HG03139 (cell line): ENCODE measurements around the gene HOXA13.

Experiments
- ATAC-seq: cut with Tn5 transposase; IDR thresholded peaks from one replicate; pipeline ENCODE4 v1.9.1; 2021; ENCODE audit not compliant: unreplicated experiment

Gene HOXA13

DNA sequence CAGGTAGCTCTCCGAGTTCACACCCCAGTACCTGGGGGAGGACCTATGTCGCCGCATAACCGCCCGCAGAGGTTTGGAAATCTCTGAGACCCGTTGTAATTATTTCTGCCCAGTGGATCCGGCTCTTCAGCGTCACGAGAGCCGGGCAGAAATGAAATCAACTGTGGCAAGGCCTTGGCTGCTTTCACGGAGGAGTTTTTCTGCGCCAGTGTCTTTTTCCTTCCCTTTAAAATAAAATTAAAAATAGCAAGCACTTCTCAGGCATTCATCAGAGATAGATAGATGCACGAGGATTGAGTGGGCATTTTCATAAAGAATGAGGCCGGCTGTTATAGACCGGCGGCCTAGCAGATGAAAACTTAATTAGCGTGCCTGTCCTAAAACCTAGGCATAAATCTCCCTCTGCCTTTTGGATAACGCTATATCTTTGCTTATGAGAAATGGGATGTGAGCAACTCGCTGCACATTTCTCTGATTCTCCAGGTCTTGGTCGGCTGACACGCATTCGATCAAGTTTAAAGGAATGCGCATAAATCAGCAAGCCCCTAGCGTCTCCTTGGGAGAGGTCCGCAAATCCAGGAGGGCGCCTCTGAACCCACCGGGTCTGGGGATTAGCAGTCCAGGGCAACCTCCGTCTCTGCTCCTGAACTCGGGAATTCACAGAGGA, 6.4 kb downstream of the HOXA13 start:
- no peak for ATAC-seq

DNA sequence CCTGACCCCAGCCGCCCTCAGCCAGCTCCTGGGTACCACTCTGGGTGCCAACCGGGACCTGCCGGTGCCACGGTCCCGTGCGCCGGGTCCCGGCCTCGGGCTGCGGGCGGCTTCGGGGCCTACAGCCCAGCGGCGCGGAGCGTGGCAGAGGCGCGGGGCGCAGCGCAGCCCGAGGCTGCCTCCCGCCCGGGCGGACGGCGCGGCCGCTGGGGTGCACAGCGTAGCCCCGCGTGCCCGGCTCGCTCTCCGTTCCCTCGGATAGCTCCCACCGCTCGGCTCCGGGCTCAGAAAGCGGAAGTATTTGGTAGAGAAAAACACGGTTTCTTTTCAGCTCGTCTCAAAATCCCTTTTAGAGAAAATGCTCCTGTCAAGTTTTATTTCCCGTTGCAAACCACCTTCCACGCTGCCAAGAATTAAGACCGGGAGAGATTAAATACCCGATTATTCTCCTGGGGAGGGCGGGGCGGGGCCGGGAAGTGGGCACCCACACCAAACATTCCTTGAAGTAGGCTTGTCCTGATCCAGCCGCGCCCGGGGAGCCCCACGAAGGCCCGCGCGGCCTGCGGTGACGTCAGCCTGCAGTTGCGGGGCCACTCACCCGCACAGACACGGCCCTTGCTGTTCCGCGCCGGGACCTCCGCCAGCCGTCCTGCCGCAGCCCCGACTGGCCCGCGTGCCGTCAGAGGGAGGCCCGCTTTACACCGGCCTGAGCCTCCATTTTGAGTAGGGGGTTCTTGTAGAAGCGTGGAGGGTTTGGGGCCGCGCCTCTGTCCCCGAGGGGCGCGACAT, 7.2 kb downstream of the HOXA13 start:
- no peak for ATAC-seq

DNA sequence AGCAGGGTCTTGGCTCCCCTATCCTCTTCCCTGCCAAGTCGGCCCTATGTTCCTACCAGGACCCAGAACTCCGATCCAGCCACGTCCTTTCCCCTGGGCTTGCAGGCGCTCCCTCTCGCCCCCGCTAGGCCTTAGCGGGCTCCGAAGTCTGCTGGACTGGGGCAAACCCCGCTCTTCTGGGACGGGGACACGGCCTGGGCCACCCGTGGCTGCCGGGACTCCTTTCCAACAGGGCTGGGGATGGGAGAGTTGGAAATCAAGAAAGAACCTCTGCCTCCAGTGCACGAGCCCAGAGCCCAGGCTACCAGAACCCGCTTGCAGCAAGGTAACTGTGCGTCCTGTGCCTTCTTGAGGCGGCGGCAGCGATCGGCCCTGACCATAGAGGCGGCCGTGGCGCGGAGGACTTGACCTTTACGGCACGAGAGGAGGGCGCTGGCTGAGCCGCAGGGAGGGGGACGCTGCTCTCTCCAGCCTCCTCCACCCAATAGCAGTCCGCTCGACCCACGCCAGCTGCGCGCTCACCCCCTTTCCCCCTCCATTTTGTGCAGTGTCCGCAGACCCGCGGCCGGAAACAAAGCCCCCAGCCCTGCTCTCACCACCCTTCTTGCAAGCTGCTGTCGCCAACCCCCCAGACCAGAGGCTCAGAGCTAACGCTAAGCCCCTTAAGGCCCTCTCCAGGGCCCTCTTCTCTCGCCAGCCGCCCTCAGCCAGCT, 7.9 kb downstream of the HOXA13 start:
- ATAC-seq, result no peak

DNA sequence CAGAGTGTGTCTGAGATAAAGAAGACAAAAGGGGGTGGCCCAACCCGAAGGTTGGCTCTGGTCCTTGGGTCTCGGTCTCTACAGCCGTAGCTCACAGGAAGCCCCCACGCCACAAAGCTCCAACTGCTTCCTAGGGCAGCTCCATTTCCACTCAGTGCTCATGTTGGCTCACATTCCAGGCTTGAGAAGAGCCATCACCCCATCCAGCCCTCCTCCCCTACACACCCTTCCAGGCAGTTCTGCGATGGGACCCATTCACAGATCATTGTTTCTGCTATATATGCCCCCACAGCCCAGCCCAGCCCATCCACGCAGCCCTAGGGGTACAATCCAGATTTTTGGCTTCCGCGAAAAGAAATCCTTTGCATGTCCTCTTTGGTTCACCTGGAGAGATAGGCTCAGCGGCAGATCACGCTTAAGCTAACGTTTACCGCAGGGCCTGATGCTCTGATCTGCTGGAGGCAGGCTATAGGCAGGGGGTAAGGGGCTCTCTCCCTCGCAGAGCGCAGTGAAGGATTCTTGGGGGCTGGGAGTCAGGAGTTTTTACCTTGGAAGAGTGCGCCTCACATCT, 8.6 kb downstream of the HOXA13 start:
- no peak for ATAC-seq

DNA sequence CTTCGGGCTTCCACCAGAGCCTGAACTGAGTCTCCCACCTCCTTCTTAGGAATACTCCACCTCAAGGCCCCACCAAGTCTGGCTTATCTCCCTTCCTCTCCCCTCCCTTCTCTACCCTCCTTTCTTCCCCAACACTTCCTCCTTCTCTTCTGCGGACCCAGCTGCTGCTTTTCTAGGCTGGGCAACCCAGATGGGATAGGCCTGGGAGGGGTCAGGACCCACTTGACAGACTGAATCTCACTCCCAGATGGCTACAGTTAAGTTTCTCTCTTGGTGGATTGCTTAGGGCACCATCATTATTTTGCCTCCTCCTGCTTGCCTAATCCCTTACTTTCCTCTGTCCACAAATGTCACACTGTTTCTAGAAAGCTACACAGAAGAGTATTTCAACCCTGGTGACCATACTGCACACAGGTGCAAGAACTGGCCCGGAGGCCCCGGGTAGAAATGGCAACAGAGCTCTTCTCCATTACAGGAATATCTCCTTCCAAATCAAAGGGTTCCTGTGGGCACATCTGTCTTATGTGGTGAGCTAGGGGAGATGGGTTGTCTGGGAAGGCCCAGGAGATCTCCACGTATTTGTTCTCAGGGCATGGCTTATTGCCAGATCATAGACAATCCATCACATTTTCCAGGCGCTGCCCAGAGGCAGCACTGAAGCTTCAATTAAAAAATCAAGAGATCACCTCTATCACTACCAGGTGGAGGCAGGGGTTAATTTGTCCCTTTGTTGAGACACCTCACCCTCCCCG, 9.7 kb downstream of the HOXA13 start:
- ATAC-seq, result no peak

DNA sequence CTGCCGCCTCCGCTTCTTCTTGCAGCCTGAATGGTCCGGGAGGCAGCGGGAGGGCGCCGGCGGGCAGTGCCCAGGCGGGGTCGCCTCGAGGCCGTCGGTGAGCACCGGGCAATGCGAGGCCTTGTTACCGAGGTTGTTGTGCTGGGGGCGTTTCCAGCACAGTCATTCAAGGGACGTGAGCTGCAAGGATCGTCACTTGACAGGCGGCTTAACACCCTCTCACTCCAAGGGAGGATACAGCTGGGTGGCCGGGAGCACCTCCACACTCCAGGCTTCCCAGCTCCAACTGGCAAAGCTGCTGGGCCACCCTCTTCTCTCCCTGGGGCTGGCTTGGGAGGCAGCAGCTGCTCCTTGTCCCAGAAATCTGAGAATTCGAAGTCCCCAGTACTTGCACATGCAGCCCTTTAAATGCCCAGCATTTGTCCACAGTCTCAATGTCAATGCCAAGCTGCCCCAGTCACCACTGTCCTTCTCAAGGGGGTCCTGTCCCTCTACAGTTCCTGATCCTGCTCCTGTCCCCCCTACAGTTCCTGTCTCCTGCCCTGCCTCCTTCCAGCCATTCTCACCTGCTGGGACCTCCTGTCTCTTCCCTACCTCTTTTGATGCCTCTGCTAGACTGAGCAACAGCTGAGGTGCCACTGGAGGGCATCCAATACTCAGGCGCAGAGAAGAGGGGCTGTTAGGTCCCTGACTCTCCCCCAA, 10.4 kb downstream of the HOXA13 start:
- ATAC-seq, result no peak

DNA sequence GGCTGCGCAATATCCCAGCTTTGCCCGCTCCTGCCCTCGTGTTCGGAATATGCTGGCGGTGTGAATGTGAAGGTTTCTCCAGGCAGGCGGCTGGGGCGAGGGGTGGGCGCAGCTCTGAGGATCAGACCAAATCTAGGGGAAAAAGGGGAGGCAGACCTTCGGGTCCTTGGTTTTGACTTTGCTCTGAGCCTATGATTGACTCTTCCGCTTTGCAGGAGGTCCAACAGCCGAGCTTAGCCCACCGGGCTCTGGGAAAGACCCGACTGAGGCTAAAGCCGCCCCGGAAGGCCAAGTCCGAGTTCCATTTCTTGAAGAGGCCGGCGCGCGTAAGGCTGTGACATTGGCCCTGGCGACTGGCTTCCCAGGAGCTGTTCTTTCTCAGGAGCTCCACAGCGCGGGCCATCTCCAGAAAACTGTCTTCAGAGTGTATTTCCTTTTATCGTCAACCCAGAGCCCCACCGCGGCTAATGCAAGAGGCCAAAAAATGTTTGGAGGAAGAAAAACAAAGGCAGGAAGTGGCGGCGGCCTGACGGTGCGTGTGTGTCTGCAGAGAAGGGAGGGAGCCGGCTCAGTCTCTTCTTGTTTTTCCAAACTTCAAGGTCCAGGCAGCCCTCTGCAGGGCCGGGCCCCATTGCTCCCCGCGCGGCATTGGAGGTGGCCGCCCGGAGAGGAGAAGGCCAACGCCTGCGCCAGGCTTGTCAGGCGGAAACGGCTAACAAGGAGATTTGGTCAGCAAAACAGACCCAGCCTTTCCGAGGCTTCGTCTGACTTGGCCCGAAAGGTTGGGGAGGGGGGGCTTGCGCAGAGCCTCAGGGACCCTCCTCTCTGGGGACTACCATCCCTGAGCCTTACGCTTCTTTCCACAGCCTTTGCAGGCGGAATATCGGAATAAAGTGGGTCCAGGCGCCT, 11.3 kb downstream of the HOXA13 start:
- no peak for ATAC-seq

DNA sequence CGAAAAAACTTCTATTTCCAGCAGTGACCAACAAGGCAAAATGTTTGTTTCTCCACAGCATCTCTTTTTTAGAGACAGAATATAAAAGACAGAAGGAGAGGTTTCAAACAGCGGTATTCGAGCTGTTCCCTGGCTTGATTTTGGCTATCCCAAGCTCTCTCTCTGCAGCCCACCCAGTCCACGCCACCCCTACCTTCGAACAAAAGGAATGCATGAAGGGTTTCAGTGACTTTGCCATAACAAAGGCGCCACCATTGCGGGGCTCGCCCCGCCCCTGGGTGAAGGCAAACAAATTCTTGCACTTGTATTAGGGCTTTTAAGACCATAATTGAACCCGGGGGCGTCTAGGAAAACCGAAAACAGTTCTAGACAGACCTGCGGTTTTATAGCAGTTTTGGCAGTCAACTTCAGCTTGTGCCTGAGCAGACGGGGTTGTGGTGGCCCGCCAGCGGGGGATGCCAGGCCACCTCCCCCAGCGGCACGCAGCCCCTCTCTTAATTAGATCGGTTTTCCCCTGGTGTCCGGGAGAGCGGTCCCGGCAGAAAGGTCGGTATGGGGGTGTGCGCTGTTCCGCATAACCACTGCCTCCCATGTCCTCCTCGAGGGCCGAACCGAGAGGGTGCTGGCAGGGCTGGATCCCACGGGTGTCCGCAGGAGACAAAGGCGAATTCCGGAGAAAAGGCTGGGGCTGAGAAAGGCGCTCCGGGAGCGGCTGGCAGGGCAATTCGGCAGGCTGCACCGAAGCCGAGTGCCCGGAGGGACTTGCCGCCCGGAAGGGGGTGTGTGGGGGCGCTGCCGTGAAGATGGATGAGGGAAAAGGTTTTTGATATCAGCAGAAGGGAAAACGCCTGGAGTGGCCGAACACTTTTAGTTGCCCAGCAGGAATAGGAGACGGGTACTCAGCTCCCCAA, 12.2 kb downstream of the HOXA13 start:
- no peak for ATAC-seq

DNA sequence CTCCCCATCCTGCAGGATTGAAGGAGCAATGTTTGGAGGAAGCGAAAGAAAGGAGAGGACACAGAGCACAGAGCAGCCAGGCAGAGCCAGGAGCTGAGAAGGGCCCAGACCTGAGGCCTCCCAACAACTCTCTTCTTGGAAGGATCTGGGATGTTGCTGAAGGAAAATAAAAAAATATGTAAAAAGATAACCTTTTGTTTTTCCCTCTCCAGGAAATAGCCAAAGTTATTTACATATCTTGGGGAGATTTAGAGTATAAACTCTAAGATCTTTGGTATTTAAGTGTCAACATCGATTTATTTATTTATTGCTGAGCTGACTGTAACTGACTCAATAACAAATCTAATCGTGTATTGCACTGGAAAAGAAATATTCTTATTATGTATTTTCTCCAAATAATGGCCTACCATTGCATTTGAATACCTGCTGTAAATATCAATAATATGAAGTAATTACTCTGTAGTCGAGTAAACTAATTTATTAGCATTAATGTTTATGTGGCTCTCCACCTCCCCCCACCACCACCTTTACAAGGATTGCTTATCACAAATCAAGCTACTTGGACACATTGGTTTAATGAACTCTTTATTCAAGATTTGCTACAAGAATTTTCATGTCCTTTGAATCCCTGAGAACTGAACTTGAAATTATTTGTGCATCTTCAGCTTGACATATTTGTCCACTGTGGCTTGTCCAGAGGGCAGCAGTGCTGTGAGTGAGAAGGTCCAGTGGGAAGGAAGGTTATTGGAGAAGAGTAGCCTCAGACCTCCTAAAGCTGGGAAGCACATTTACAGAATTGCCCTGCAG, 13.0 kb downstream of the HOXA13 start:
- no peak for ATAC-seq

DNA sequence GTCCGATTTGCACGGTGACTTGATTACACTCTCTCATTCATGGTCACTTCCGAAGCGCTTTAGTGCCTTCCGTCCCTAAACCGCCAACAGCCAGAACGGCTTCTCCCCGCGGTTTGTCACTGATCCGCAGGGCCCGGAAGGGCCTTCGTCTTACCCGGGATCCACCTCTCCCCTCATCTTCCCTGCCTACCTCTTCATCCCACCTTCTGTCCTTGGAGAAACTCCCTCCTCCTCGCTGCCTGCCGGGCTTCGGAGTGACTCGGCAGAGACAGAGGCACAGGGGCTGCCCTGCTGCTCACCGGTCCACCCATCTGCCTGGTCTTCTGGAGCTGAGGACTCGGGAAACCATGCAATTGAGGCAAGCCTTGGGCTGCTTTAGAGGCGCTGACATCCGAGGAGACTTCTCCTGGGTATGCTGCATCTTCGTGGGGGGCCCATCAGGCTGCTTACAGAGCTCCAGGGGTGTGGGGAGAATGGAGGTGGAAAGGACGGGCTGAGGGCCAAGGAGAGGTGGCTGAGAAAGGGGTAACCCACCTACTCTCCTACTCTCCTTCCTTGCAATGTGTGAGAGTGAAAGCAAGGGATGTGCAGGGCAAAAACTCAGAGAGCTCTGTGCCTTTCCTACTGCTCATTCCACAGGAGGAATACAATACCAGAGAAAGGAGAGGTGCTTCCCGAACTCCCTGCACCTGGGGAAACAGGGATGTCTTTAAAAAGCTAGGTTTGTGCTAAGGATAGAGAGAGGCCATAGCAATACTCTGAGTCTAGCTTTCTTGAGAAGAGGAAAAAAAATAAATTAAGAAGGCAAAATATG, 13.8 kb downstream of the HOXA13 start:
- ATAC-seq, result no peak

DNA sequence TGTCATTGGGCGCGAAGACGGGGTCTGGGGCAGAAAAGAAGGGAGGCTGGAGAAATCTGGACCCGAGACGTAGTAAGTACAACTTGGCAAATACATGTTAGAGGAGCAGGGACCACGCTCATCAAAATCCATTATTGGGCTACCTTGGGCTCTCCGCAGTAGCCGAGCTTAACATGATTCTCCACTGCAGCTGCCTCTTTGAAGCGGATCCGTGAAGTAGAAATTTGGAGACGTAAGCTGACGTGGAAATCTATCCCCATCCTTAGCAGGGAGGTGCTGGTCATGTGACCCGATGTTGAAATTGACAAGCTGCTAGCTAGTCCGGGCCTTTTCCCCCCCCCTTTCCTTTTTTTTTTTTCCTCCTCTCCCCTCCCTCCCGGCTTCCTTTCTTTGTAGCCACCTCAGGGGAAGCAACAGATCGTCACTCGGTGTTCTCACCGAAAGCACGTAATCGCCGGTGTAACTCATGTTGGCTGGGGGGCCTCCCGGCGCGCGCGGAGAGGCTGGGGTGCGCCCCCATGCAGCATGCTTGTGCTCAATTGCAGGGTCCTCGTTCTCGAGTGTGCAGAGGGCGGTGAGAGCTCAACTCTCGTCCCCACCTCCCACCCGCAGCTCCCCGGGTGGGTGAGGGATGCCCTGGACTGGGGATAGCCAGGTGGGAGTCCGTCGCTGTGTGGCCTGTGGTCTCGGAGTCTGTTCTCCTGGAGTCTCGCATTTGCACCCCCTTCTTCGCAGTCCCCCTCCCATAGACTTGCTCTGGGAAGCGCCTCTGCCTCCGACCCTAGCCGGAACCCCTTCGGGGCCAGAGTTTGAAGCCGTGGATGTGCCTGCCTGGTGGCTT, 14.7 kb downstream of the HOXA13 start, which contains the start of gene HOXA11:
Gene HOXA11 (minus strand): TSS at position 220 of the 841 bp plus-strand sequence. CDS start 88 bp downstream, at position 132.
- ATAC-seq, result no peak

DNA sequence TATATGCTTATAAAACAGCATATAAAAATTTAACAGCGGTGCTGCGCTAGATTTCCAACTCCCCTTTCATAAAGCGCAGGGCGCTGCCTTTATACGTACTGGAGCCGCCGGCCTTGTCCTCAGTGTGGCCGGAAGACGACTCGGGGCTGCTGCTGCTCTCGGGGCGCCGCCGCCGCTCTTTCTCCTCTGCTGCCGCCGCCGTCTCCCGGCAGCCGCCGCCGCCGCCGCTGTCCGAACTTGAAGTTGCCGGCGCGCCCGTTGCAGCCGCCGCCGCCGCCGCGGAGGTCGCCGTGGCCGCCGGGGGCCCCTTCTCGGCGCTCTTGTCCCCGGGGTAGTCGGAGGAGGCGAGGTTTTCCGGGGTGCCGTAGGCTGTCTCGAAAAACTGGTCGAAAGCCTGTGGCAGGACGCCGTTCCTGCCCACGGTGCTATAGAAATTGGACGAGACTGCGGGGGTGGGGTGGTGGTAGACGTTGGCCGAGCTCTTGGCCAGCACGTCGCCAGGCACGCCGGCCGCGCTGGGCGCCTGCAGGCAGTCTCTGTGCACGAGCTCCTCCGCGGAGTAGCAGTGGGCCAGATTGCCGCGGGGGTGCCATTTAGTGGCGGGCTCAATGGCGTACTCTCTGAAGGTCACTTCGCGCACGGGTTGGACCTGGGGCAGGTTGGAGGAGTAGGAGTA, 15.4 kb downstream of the HOXA13 start:
- ATAC-seq, result no peak

DNA sequence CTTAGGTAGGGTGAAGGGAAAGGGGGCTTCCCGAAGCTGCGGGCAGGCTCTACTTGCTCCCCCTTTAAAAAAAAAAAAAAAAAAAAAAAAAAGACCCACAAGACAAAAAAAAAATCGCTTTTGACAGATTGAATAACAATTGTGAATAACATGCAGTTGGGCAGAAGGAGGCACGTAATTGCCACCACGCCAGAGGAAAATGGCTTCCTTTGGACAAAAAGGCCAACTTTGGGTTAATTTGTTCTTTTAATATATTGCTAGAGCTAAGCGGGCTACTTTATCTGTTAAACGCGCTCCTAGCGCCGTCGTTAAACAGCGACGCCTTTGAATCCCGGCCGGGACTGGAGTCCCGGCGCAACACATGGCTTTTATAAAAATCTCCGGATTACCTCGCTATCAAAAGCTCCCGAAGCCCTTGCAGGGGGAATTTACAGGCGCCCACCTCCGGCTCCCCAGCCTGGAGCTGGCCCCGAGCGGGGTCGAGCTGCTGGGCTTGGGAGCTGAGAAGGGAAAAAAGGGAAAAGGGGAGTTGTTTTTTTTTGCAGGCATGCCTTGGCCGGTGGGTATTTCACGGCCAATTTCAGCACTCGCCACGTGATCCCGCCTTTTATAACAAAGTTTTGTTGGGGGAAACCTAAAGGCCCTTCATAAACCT, 16.1 kb downstream of the HOXA13 start:
- no peak for ATAC-seq

DNA sequence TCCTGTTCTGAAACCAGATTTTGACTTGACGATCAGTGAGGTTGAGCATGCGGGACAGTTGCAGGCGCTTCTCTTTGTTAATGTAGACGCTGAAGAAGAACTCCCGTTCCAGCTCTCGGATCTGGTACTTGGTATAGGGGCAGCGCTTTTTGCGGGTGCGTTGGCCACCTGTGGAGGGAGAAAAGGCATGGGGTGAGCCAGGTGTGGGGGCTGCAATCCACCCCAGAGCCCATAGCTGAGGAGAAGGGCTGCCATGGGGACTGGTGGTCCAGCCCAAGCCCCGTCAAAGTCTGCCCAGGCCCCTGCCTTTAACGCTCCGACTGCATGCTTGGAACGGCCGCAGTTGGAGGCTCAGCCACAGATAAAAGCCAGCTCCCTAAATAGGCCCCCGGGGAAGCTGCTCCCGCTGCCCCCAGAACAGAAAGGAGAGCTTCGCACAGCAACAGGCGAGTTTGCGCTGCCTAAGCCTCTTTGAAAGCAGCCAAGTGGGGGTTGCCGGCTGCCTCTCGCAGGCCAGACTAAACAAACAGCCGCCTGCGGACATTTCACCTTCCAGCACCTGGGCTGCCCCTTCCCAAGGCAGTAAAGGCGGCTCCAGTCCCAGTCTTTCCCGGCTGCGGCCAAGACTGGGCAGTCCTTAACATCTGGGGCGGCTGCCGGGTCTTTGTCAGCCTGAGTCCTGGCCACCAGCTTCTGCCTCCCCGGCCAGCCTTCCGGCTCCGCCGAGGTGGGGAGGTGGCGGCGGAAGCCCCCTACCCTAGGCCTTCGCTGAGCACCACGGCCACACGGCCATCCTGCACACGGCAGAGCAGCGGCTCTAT, 16.8 kb downstream of the HOXA13 start:
- no peak for ATAC-seq
